Right forelimb (tissue), 1 donor: ENCODE results near the gene MGLL.

Experiments used
- DNase-seq: peaks from one replicate; pipeline ENCODE4 v3.0.0-alpha.2; 2018

MGLL gene

GRCh38 chr3:127770671-127771355, 51.5 kb downstream of the MGLL start:
- no peak for DNase-seq

GRCh38 chr3:127769284-127770081, 52.8 kb downstream of the MGLL start:
- no peak for DNase-seq

GRCh38 chr3:127768346-127769008, 53.8 kb downstream of the MGLL start:
- no peak for DNase-seq

- DNase-seq, result no peak
These were observed 55.2 kb downstream of the MGLL start for GRCh38 chr3:127767126-127767525.

- DNase-seq, result no peak
These were observed 56.6 kb downstream of the MGLL start for GRCh38 chr3:127765735-127766134.

GRCh38 chr3:127764841-127765362, 57.4 kb downstream of the MGLL start:
- DNase-seq, result no peak

- DNase-seq, result no peak
These were observed 58.0 kb downstream of the MGLL start for GRCh38 chr3:127764301-127764700.

- DNase-seq, result no peak
These were observed 58.5 kb downstream of the MGLL start for GRCh38 chr3:127763816-127764215.

GRCh38 chr3:127763337-127763736, 59.0 kb downstream of the MGLL start:
- no peak for DNase-seq

GRCh38 chr3:127762787-127763105, 59.6 kb downstream of the MGLL start:
- no peak for DNase-seq

- peak; percentile 74 for DNase-seq
These were observed 60.1 kb downstream of the MGLL start for GRCh38 chr3:127762077-127762786.

- no peak for DNase-seq
These were observed 60.9 kb downstream of the MGLL start for GRCh38 chr3:127761441-127761801.

GRCh38 chr3:127760791-127761440, 61.4 kb downstream of the MGLL start:
- DNase-seq, result no peak

GRCh38 chr3:127760361-127760760, 62.0 kb downstream of the MGLL start:
- DNase-seq, result no peak

- DNase-seq, result no peak
These were observed 62.5 kb downstream of the MGLL start for GRCh38 chr3:127759826-127760225.

- DNase-seq, result no peak
These were observed 64.3 kb downstream of the MGLL start for GRCh38 chr3:127758013-127758412.

GRCh38 chr3:127755305-127755681, 67.0 kb downstream of the MGLL start:
- no peak for DNase-seq

GRCh38 chr3:127754411-127755304, 67.7 kb downstream of the MGLL start:
- no peak for DNase-seq

- no peak for DNase-seq
These were observed 68.4 kb downstream of the MGLL start for GRCh38 chr3:127753898-127754410.

- DNase-seq, result no peak
These were observed 69.0 kb downstream of the MGLL start for GRCh38 chr3:127753338-127753737.

- no peak for DNase-seq
These were observed 70.5 kb downstream of the MGLL start for GRCh38 chr3:127751782-127752181.
